Stimulated activated naive CD4-positive, alpha-beta T cell (primary cell): Measurements from ENCODE around the gene TTC28.

ENCODE experiments used
- DNase-seq, 6 experiments: peaks; one replicate each; lab custom pipeline; 2025; lab: John Stamatoyannopoulos, UW

TTC28 gene

DNA sequence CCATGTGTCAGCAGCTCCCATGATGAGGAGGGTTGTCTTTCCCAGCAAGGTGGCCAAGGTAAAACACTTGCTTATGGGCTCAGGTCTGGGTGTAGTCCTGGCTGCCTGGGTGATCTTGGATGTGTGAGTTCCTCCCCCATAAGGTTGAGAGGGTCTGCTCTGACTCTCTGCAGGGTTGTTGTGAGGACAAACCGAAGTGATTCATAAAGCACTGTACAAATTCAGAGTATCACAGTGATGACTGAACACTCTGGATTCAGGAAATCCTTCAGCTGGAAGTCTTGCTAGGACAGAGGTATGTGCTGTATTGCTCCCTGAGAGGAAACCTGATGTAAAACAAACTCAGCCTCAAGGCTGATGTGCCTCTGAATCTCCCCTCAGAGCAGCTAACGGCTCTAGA lies 539.7 kb downstream of the TTC28 start:
- no peak for DNase-seq

DNA sequence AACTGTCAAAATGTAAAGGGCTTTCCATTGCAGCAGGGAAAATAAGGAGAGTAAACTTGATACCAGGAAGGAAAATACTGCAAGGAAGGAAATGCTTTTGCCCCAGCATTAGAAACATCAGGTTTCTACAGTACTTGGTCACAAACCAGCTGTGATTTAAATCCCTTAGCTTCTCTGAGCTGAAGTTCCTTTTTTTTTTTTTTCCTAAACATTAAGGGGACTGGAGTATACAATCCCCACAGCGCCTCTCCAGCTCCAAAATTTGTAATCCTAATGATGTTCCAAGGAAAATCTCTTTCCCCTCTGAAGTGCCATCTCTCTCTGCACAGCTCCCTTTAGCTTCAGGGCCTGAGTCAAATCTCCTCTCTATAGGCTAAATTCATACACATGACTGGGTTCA lies 540.1 kb downstream of the TTC28 start:
- no peak for DNase-seq

DNA sequence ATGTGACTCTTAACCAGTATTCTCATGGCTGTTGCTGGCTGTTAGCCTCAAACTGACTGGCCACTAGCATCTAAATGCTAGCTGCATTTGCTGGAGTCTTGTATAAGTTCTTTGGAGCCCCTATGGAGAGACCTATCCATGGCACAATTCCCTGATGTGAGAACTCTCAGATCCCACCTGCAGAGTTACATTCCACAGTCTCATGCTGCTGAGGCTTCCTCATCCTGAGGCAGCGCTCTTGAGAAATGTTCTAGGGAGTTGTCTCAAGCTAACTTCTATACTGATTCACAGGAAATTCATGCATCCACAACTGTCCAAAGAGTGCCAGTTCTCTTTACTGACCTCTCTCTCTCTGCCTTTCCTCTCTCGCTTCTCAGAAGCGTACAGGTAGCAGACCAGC lies 542.6 kb downstream of the TTC28 start:
- DNase-seq, result no peak

DNA sequence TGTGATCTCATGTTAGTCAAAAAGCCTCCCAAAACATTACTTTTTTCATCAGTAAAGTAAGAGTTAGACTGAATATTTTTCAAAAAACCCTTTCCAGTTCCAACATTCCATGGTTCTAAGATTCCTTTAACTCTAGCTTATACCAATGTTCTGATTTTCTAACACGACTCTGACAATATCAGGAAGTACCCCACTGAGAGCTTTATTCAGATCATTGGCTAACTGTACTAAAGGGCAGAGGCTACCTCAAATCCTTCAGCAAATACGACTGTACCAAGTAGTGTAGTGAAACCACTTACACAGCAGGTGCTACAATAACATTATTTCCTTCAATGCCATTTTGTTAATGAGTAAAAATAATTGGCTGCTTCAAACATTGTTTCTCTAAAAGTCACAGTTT lies 547.2 kb downstream of the TTC28 start:
- DNase-seq, result no peak

DNA sequence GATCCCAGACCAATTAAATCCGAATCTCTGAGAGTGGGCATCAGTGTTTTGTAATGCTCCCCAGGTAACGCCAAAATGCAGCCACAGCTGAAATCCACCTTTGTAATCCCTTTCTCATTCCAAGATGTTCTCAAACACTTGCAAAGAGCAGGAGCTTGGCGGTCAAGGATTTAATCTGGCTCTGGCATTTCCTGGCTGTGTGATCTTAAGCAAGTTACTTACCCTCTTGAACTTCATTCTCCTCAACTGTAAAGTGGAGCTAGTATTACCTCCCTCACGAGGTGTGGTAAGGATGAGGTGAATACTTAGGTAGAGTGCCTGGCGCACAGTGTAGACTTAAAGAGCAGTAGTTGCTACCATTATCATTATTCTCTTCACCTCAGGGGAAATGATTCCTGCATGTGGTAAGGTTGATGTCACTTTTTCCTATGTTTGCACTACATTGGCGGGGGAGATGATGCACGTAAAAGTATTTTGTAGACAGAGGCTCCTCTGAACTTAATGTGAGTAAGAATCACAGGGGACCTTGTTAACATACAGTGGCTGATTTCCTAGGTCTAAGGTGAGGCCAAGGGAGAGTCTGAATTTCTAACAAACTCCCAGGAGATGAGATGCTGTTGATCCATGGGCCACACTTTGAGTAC lies 550.2 kb downstream of the TTC28 start:
- no peak for DNase-seq

DNA sequence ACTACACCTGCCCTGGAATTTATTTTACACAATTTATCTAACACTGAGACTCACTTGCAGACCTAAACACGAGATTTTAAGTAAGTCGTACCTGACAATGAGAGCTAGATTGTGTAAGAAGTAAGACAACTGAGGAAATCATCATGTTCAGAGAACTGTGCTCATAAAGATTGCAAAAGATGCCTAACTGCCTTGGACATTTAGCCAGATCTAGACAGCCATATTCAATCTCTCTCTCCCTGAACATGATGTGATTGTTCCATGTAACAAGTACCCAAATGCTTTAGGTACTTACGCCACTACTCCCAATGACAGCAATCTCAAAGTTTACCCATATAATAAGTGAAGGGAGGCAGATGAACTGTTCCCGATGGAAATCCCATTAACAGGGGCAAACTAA lies 550.8 kb downstream of the TTC28 start:
- DNase-seq, result no peak

DNA sequence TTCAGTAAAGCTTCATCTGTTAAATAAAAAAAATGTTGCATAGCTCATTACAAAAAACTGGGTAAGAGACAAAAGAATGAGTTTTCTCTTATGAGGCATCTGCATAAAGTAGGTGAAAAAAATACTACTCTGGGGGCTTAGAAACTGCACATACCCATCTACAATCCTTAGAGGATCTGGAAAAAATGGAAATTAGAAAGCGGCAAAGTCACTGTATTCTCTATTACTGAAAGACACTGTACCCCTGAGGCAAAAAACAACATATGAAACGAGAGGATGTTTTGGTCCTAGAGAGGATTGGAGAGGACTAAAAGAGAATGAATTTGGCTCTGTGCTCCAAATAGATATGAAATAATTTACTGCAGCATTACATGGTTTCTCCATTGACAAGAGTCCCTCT lies 553.8 kb downstream of the TTC28 start:
- DNase-seq, result no peak

DNA sequence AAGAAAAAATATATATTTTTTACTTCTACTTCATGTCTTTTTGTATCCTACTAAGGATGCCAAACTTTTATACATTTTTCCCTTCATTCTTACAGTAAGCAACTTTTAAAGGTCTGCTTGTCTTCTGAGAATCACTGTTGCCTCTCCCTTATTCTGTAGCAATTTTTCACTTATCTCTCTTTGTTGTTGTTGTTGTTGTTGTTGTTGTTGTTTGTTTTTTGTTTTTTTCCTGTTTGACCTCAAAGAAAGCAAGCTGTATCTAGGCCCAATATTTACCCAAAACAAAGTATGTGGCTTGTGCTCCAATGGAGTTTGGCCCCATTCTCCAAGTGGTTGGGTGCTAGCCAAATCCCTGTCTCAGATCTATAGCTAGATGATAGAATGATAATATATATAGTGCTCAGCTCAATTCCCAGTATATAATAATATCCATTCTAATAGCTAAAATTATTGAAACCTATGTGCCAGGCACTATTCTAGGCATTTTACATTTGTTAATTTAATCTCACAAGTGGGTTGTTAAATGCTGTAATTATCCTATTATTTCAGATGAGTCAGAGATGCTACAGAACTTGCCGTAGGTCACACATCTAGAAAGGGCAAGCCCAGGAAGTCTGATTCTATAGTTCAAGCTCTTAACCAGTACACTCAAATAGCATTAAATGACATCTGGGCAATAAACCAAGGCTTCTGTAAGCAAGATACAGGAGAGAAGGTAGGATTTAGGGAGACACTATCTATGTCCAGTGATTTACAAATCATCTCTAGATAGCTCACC lies 555.5 kb downstream of the TTC28 start:
- DNase-seq, result no peak

DNA sequence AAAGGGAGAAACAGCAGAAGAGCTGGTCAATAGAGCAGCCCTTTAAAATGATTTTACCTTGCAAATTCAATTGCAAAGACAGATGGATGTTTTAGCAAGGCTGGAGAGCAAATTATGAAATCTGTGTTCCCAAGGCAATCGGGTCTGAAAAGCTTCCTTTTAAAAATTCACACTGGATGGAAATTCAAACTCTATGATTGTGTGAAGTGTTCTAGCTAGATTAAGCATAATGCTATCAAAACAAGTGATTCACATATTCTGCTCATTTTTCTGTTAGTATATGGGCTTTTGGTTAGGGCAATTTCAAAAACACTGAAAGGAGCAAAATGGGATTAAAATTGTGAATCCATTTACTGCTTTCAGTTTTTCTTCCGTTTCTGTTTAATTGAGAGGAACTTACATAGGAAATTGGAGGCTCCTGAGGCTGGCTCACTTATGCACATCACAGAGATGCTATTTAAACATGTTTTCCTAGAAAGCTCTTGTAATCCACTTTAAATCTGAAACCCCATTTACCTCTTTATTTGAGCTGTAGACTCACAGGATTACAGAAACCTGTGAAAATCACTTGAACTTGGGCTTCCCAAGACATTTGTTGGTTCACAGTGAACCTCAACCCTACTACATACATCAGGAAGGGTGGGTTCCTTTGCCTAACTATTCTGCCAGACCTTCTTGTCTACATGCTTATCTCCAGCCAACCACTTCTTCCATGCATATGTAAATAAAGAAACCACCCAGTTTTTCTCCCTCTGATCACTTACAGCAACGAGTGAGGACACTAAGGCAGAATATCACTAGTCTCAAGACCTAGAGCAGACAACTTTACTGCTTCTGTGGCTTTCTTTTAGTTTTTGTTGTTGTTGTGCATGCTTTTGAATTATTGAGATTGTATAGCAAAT lies 558.7 kb downstream of the TTC28 start:
- no peak for DNase-seq

DNA sequence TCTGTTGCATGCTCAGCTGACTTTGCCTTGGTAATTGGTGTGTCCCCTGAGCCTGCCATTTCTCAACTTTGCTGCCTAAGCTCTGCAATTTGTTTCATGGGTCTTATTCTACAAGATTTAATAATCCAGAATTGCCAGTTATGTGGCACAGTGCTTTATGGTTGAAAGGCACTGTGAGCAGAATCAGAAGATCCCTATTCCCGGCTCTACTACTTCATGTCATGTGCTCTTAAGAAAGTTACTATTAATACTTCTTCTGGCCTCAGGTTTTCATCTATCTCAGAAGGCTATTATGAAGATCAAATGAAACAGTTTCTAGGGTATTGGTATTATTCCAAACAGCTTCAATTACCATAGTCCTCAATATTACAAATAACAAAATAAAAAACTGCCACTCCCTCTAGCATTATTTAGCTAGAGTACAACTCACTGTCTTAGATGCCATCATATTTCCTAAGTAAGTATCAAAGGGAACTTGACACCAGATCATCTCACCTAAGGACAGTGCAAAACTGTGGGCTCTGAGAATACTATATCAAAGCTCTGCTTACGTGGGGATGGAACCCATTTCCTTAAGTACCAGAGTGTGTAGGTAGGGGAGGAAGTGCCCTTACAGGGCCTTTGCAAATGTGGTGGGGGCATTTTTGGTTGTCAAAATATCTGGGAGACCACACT lies 560.5 kb downstream of the TTC28 start:
- no peak for DNase-seq

DNA sequence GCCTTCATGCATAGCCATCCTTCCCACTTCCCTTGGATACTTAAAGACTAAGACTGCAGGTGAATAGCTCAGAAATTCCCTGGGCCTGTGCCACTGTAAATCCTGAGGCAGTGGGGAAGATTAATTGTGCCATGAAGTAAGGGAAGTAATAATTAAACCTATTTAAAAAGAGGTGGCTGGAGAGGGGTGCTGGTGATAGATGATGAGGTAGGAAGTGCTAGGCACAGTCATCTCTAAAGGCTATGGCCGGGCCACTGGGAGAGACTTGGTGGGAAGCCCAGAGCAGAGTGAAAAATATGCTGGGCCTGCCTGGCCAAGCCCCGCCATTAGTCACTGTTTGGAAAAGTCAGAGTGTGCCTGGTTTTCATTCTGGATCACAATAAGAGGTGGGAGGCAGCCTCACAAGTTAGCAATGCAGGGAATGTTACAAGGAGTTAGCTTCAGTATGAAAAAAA lies 563.4 kb downstream of the TTC28 start:
- DNase-seq, result no peak

DNA sequence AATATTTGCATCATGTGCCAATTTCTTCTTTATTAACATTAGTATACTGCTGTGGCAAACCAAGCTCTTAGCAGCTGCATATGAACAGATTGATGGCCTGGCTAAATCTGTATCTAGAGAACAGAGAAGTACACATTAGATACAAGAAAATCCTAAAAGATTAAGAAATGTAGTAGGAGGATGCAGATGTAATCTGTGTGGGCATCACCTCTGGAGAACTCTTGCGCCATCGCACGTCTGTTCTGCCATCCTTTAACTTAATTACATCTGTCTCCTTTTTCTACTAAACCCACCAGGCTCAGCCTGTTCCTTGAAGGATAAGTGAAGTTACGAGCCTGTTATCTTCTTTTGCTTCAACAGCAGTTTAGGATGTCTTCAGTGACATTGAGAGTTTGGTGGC lies 564.2 kb downstream of the TTC28 start:
- DNase-seq, result no peak

DNA sequence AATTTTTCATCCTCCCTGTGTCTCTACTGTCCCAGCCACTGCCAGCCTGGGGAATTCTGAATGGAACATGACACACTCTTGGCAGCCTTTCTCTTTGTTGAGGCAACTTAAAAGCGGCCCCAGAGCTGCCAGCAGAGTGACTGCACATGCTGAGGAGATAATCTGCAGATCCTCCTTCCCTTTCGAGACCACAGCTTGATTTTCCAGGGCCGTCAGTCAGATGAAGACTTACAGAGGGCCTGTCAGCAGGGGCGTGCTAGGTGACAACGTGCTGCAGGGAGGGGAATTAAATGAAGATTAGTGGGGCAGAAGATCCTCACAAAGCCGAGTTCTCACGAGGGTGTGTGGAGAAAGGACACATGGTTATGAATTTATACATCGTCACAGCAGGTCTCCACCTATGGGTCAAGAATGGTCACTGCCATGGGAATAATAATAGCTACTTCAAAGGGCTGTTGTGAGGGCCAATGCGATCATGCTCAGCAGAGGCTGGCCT lies 567.0 kb downstream of the TTC28 start:
- DNase-seq, result no peak

DNA sequence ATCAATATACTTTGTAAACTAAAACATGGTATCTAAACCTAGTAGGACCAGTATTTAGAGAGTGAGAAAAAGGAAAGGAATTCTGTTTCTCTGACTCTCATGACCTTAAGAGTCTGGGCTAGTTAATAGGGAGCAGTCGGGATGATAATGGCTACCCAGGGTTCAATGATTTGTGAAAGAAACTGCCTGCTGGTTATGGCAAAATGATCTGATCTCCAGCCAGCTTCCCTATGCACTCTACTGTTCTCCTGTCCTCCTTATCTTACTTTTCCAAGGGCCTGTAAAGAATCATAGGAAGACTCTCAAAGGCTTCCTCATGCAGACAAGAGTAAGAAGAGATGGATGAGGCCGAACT lies 567.5 kb downstream of the TTC28 start:
- no peak for DNase-seq

DNA sequence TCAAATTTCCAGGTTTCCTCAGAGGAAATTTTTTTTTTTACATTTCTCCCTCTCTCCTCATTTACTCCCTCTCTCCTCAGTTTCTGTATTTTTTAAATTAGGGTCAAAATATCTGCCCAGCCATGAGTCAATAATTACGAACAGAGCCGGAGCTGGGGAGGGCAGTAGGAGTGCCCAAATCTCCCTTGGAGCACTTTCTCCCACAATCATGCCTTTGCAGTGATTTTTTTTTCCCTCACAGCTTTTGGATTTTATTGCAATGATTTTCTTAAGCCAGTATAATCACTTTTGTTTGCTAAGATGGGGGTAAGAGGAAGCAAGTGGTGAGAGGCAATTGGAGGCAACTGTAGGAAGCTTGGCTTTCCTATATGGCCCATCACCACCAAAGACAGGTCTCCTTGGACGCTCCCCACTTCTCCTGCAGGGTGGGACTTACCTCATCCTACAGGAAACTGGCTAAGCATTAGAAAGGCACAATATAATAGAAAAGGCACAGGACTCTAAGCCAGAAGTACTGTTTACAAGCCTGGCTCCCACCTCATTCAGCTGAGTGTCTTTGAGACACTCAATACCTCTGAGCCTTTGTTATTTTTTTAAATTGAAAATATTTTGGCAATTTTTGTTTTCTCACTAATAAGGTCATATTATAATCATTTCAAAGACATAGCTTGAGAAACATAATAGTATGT lies 568.0 kb downstream of the TTC28 start:
- DNase-seq, result no peak

DNA sequence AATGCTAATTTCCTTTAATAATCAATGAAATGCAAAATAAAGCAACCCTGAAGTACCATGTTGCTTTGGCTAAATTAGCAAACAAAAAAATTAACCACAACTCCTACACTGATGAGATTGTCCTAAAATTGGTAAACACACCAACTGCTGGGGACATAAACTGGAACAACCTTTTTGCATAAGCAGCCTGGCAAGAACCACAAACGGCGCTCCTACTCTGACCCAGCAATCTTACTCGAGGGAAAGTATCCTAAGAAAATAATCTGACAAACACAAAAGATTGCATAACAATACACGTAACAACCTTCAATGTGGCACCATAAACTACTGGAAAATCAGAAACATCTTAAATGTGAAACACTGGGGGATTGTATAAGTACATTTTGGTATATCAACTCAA lies 570.8 kb downstream of the TTC28 start:
- DNase-seq, result no peak

DNA sequence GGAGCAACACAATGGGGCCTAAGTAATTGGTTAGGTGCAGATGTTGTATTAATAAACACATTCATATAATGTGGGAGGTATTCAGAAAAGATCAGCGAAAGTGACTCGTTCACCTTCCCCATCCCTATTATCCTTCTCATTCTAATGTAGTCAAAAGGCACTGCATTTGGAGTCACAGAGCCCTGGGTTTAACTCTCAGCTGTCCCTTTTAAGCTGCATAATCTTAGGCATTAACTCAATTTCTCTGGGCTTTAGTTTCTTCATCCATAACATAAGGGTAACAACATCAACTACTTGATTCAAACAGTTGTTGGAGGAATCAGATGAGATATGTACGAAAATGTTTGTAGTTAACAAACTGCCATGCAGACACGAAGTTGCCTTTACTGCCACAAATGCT lies 573.0 kb downstream of the TTC28 start:
- no peak for DNase-seq

DNA sequence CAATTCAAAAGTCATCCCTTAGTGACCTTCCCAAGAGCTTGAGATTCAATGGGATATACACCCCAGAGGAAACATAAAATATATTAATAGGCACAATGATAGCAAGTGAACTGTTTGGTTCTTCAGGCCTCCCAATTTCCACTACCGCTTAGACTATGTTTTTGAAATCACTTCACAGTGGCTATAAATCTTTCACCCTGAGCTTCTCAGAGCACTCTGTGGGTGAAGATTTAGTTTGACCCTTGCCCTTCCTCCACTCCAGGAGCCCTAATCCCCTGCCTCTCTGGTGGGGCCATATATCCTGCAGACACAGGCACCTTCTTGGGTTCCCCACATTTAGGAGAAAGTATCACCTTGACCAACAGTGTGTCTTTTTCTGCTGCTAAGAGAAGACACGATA lies 573.7 kb downstream of the TTC28 start:
- DNase-seq, result no peak

DNA sequence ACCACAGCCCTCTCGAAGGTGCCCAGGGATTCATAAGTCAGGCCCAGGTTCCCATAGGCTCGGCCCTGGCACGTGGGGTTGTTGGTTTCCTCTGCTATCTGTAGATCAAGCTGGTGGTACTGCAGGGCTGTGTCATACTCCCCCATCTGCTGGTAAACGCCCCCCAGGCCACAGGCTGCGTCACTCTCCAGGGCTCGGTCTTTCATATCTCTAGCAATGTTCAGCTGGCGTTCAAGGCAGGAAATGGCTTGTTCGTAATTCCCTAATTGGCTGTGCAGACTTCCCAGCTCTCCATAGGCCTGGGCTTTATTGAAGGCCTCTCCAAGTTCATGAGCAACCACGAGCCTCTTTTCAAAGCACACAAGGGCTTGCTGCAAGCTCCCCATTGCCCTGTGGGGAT lies 574.2 kb downstream of the TTC28 start:
- DNase-seq, result no peak

DNA sequence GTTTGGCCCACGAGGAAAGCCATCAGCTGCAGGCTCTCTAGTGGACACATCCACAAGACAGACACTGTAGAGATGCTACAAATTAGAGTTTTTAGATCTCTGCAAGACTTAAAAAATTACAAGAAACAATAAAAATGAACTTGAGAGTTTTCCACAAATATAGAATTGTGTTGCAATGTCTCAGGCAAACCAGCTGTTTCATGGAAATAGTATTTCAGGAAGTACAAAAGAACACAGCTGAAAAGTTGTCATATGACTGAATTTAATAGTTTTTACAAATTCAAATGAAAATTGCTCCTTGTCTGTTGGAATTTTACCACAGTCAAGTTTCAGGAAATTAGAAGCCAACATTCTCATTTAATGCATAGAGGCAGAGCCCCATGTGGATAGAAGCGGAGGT lies 576.0 kb downstream of the TTC28 start:
- no peak for DNase-seq

DNA sequence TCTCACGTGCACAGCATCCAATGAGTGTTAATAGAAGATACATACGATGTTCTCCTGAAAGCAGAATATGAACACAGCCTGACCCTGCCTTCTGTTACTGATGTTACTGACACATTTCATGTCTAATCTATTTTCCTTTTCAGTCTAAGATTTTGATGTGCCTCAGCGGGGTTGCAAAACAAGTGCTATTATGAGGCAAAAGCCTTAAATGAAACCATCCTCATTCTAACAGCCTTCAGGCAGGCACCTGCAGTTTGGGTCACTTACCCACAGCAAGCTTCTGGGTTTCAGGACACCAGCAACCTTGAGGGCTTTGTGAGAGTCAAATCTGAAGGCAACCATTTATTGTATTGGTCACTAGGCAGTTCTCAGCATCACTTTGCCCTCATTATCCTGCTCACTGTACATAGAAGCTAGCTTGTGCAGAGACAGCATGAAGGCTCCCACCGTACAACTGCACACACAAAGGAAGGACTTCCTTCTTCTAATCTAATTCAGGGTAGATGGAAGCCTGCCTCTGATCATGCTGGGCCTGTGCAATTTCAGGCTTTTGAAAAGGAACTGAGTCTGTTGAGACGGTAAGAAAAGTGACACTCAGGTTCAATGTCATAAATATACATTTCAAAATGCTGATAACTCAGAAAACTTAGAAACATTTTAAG lies 577.4 kb downstream of the TTC28 start:
- DNase-seq, result no peak
